KMS-11 (cell line): ENCODE results near the gene DDX56.

Experiments used
- H2AFZ ChIP-seq: fragments of 200-600 bp; sonication (generic); 2 replicates; pipeline ENCODE4 v1.6.1; 2016; ENCODE audit warnings: antibody characterized with exemption, mixed run types, low read depth
- H3K27ac ChIP-seq: fragments of 200-600 bp; sonication (generic); 2 replicates; pipeline ENCODE4 v1.6.1; 2016; ENCODE audit warnings: mild to moderate bottlenecking, mixed run types
- H3K27me3 ChIP-seq: fragments of 200-600 bp; sonication (generic); 2 replicates; pipeline ENCODE4 v1.6.1; 2017; ENCODE audit warnings: mild to moderate bottlenecking, low read depth, mixed run types, moderate library complexity; ENCODE audit not compliant: insufficient read depth
- H3K36me3 ChIP-seq: fragments of 200-600 bp; sonication (generic); 2 replicates; pipeline ENCODE4 v1.6.1; 2017; ENCODE audit warnings: mild to moderate bottlenecking, mixed run types; ENCODE audit not compliant: insufficient read depth
- H3K4me1 ChIP-seq: fragments of 200-600 bp; sonication (generic); 2 replicates; pipeline ENCODE4 v1.6.1; 2016; ENCODE audit warnings: mild to moderate bottlenecking, low read depth, mixed run types; ENCODE audit not compliant: poor library complexity, severe bottlenecking
- H3K4me2 ChIP-seq: fragments of 200-600 bp; sonication (generic); 2 replicates; pipeline ENCODE4 v1.7.0; 2016; ENCODE audit warnings: mild to moderate bottlenecking, mixed run types
- H3K4me3 ChIP-seq: fragments of 200-600 bp; sonication (generic); IDR thresholded peaks from 2 replicates; pipeline ENCODE4 v1.6.1; 2017; ENCODE audit warnings: low read depth, low read length, mixed read lengths; ENCODE audit not compliant: insufficient read depth
- H3K79me2 ChIP-seq: fragments of 200-600 bp; sonication (generic); 2 replicates; pipeline ENCODE4 v1.6.1; 2016; ENCODE audit warnings: low read depth, mixed run types; ENCODE audit not compliant: insufficient read depth
- H3K9ac ChIP-seq: fragments of 200-600 bp; sonication (generic); 2 replicates; pipeline ENCODE4 v1.6.1; 2016; ENCODE audit warnings: mild to moderate bottlenecking, mixed run types
- H4K20me1 ChIP-seq: fragments of 200-600 bp; sonication (generic); 2 replicates; pipeline ENCODE4 v1.6.1; 2016; ENCODE audit warnings: mild to moderate bottlenecking, mixed run types; ENCODE audit not compliant: insufficient read depth
- CTCF ChIP-seq: fragments of 200-600 bp; sonication (generic); conservative IDR thresholded peaks from 2 replicates; pipeline ENCODE4 v1.6.1; 2017; ENCODE audit warnings: low read depth, mild to moderate bottlenecking, antibody characterized with exemption, low read length, moderate library complexity, mixed read lengths

The DDX56 gene

GRCh38 chr7:44534087-44534486, 39.6 kb downstream of the DDX56 start:
- H3K4me3 ChIP-seq = no peak overlapping the region
- TF ChIP-seq CTCF = no peak
- H3K4me1 ChIP-seq = no peaks in the 10 kb centered on the region
- no peak overlapping the region for H2AFZ ChIP-seq
- no peak overlapping the region for H3K9ac ChIP-seq
- H3K4me2 ChIP-seq = no peak overlapping the region
- H4K20me1 ChIP-seq = no peaks in the 10 kb centered on the region
- H3K27ac ChIP-seq = no peak overlapping the region
- no peaks in the 10 kb centered on the region for H3K79me2 ChIP-seq
- no peaks in the 10 kb centered on the region for H3K27me3 ChIP-seq
- no peaks in the 10 kb centered on the region for H3K36me3 ChIP-seq

- H4K20me1 ChIP-seq = no peaks in the 10 kb centered on the region
- no peak overlapping the region for H3K9ac ChIP-seq
- H3K79me2 ChIP-seq = no peaks in the 10 kb centered on the region
- no peaks in the 10 kb centered on the region for H3K27me3 ChIP-seq
- H3K27ac ChIP-seq = no peak overlapping the region
- no peak for TF ChIP-seq CTCF
- H3K4me1 ChIP-seq = no peaks in the 10 kb centered on the region
- no peak overlapping the region for H3K4me3 ChIP-seq
- H3K4me2 ChIP-seq = no peak overlapping the region
- H3K36me3 ChIP-seq = no peaks in the 10 kb centered on the region
- H2AFZ ChIP-seq = no peak overlapping the region
Measured at GRCh38 chr7:44533301-44534055, 40.2 kb downstream of the DDX56 start.

- Histone ChIP-seq H3K4me1 (no peaks in the 10 kb centered on the region), H3K27ac (no peak overlapping the region), H3K36me3 (no peaks in the 10 kb centered on the region), H3K79me2 (no peaks in the 10 kb centered on the region), H3K9ac (no peak overlapping the region), H4K20me1 (no peaks in the 10 kb centered on the region), H3K4me3 (no peak overlapping the region), H2AFZ (no peak overlapping the region), H3K27me3 (no peaks in the 10 kb centered on the region), H3K4me2 (no peak overlapping the region)
- no peak for TF ChIP-seq CTCF
Measured at GRCh38 chr7:44531421-44532380, 42.0 kb downstream of the DDX56 start.

- Histone ChIP-seq H3K4me2 (no peak overlapping the region), H3K9ac (no peak overlapping the region), H3K27ac (no peak overlapping the region), H3K4me3 (no peak overlapping the region), H3K36me3 (no peaks in the 10 kb centered on the region), H3K4me1 (no peaks in the 10 kb centered on the region), H4K20me1 (no peaks in the 10 kb centered on the region), H3K27me3 (no peaks in the 10 kb centered on the region), H3K79me2 (no peaks in the 10 kb centered on the region), H2AFZ (no peak overlapping the region)
- TF ChIP-seq CTCF = no peak
Measured at GRCh38 chr7:44530990-44531389, 42.7 kb downstream of the DDX56 start.
